Choroid plexus epithelial cell (primary cell): ENCODE measurements around the gene ID1.

ENCODE experiments used
- DNase-seq: peaks from one replicate; pipeline ENCODE4 v3.0.0-alpha.2; 2010; ENCODE audit warnings: low read depth
- H3K4me3 ChIP-seq: 2 replicates; pipeline ENCODE4 v1.5.1; 2011; ENCODE audit warnings: low read depth, mild to moderate bottlenecking, control low read depth, low read length, moderate library complexity
- CTCF ChIP-seq: conservative IDR thresholded peaks from 2 replicates; pipeline ENCODE4 v1.5.1; 2011; ENCODE audit warnings: low read depth, mild to moderate bottlenecking, control low read depth, inconsistent platforms, low read length, moderate library complexity

The ID1 gene

DNA sequence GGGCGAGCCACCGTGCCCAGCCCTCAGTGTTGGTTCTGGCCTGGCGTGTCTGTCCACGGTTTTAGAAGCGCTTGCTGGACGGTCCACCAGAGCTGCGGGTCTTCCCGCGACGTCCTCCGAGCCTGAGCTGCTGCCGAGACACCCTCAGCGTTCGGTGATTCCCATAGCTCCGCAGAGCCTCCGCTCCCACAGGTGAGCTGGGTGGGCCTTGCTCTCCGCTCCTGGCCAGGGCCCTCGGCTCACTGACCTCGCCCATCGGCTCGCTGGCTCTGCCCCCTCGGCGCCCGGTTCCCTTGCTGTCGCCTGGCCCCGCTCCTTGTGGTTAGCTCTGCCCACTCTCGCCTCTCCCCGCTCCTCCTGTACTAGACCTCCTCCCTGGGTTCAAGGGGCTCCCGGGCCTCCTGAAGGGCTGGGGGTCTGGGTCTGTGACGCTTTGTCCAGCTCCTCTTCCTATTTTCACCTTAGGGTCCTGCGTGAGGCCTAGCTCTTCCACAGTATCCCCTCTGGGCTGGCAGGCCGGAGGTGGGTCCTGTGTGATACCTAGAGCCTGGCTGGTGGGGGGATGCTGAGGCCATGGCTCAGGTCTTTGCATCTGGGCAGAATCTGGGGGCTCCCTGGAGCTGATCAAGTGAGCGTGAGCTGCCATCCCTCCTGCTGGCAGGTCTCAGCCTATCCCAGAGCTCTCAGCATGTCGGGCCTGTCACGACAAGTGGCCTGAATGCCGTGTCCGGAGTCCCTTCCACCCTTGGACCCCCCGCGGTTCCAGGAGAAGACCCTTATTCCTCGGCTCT, 27.7 kb downstream of the ID1 start:
- no peak overlapping the region for H3K4me3 ChIP-seq
- no peak for DNase-seq
- TF ChIP-seq CTCF, result no peak

GRCh38 chr20:31633339-31633914, 28.3 kb downstream of the ID1 start:
- DNase-seq, result no peak
- no peak overlapping the region for H3K4me3 ChIP-seq
- TF ChIP-seq CTCF, result no peak

DNA sequence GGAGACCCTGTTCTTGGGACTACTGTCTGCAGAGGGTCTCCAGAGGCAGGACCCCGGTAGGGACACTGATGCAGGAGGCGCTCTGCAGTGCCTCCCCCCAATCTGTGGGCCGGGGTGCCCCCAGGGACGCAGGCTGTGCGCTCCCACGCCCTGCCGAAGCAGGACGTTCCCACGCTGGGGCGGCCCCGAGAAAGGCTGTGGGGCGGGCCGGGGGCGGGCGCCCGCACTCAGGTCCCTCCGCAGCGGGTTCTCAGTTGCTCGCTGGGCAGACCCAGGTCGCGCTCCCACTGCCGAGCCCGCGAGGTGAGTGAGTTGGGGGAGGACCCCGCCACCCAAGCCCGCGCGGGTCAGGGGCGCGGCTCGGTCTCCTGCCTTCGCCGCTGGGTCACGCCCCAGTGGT, 32.6 kb downstream of the ID1 start, which contains the start of gene COX4I2:
Gene COX4I2 (plus strand): TSS at position 253 of the 400 bp plus-strand sequence. CDS start 1,106 bp downstream, outside the sequence.
- no peak for DNase-seq
- no peak for TF ChIP-seq CTCF
- H3K4me3 ChIP-seq, result no peak within 1 kb of the TSS

- no peak overlapping the region for H3K4me3 ChIP-seq
- TF ChIP-seq CTCF, result no peak
- DNase-seq, result no peak
These were observed 33.2 kb downstream of the ID1 start for GRCh38 chr20:31638317-31638716.

GRCh38 chr20:31638816-31639215, 33.7 kb downstream of the ID1 start:
- no peak for TF ChIP-seq CTCF
- H3K4me3 ChIP-seq, result no peak overlapping the region
- no peak for DNase-seq

- no peak for DNase-seq
- TF ChIP-seq CTCF, result no peak
- H3K4me3 ChIP-seq, result no peak overlapping the region
These were observed 35.2 kb downstream of the ID1 start for GRCh38 chr20:31640259-31640658.

- no peak overlapping the region for H3K4me3 ChIP-seq
- DNase-seq, result no peak
- TF ChIP-seq CTCF, result no peak
These were observed 36.3 kb downstream of the ID1 start for GRCh38 chr20:31641391-31641790.
